CD4-positive, CD25-positive, alpha-beta regulatory T cell (primary cell): ENCODE data around the gene ARHGAP23. TPM values are rescaled to one million over a fixed set of nuclear protein-coding genes. Genes with fewer than 3 reads are reported as not detected.

Experiments used
- ATAC-seq, 2 donors: fragments of 150-1000 bp; cut with Tn5 transposase; one replicate each; pipeline ENCODE4 v1.10.0; 2021; ENCODE audit warnings: low read depth in 2 of 2, moderate number of reproducible peaks in 2 of 2, moderate library complexity in 1 of 2
- DNase-seq, 3 donors: peaks; one replicate each; pipeline versions ENCODE4 v3.0.0 to v3.0.0-alpha.2; 2012 to 2022; ENCODE audit warnings: mixed read lengths in 1 of 3
- H3K27ac ChIP-seq: one replicate; pipeline ENCODE4 v1.7.0; 2013; ENCODE audit warnings: mild to moderate bottlenecking, low read length; ENCODE audit not compliant: insufficient read depth, poor library complexity, severe bottlenecking
- H3K27me3 ChIP-seq: one replicate; pipeline ENCODE4 v1.7.0; 2013; ENCODE audit warnings: low read length; ENCODE audit not compliant: control insufficient read depth, insufficient read depth
- H3K36me3 ChIP-seq: one replicate; pipeline ENCODE4 v1.7.0; 2013; ENCODE audit warnings: mild to moderate bottlenecking, low read length, moderate library complexity; ENCODE audit not compliant: control insufficient read depth, insufficient read depth
- H3K4me1 ChIP-seq: 2 replicates; pipeline ENCODE4 v1.7.0; 2013; ENCODE audit warnings: mild to moderate bottlenecking, low read length; ENCODE audit not compliant: insufficient read depth, control insufficient read depth, poor library complexity, severe bottlenecking
- H3K4me3 ChIP-seq: one replicate; pipeline ENCODE4 v1.7.0; 2013; ENCODE audit warnings: low read depth, mild to moderate bottlenecking, low read length, moderate library complexity
- H3K9me3 ChIP-seq, 2 experiments: 1 replicate in 1 of 2; 2 replicates in 1 of 2; pipeline ENCODE4 v1.7.0; 2013; ENCODE audit warnings: low read length in 2 of 2, mild to moderate bottlenecking in 1 of 2, moderate library complexity in 1 of 2; ENCODE audit not compliant: control insufficient read depth in 2 of 2
- H3K27ac Mint-ChIP-seq, 3 donors: one replicate each; pipeline ENCODE4 v1.8.0; 2020 to 2022; ENCODE audit warnings: mild to moderate bottlenecking in 3 of 3, mixed read lengths in 3 of 3, moderate library complexity in 2 of 3
- H3K27me3 Mint-ChIP-seq: one replicate; pipeline ENCODE4 v1.8.0; 2022; ENCODE audit warnings: mild to moderate bottlenecking, mixed read lengths
- H3K36me3 Mint-ChIP-seq: one replicate; pipeline ENCODE4 v1.8.0; 2020; ENCODE audit warnings: mixed read lengths
- H3K4me1 Mint-ChIP-seq, 4 donors: one replicate each; pipeline ENCODE4 v1.8.0; 2020 to 2022; ENCODE audit warnings: mixed read lengths in 4 of 4, mild to moderate bottlenecking in 1 of 4
- H3K4me3 Mint-ChIP-seq, 4 donors: one replicate each; pipeline ENCODE4 v1.8.0; 2020 to 2022; ENCODE audit warnings: mild to moderate bottlenecking in 4 of 4, mixed read lengths in 4 of 4, moderate library complexity in 3 of 4
- H3K9me3 Mint-ChIP-seq, 7 donors: one replicate each; pipeline ENCODE4 v1.8.0; 2020 to 2022; ENCODE audit warnings: mixed read lengths in 7 of 7, mild to moderate bottlenecking in 3 of 7, moderate library complexity in 2 of 7
- polyA plus RNA-seq, 4 donors: library from polyadenylated mRNA; unstranded; fragments of 300-500 nt; fragmentation: Illumina TruSeq; gene quantifications; one replicate each; pipeline ENCODE4 v1.2.3, GENCODE V29; 2021
- total RNA-seq: library from RNA; stranded (reverse); gene quantifications from one replicate; pipeline ENCODE4 v1.2.3, GENCODE V29; 2022

ARHGAP23 gene
- total and polyA plus RNA-seq, 5 donors from 2014 or later, result 0.22 to 2.3 (median 0.30) TPM; not detected in 2

DNA sequence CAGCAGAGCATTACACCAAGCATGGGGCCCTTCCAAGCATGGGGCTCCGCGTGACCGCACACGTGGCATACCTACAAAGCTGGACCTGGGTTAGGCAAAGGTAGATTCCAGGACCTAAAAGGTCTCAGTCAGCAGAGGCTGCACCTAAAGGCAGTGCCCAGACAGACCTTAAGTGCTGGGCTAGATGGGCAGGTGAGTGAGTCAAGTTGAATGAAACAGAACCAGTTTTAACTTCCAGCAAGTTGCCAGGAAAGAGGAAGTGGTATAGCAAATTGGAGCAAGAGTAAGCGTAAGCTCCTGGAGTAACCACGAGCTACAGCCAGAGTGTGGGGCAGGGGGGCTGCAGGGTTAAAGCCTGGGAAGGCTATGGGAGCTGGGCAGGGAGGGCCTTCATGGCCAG is 128.0 kb downstream of the ARHGAP23 start:
- peaks cover 27% of the 10 kb centered on the region for H3K4me1 ChIP-seq
- ATAC-seq, result no peak
- H3K9me3 Mint-ChIP-seq, result no peaks in the 10 kb centered on the region
- H3K27ac Mint-ChIP-seq, result no peak overlapping the region
- DNase-seq, result no peak
- H3K27me3 ChIP-seq, result peaks cover 8% of the 10 kb centered on the region
- H3K36me3 Mint-ChIP-seq, result no peaks in the 10 kb centered on the region
- peak overlapping the region in 2 of 4 donors; percentile 30 to 68 for H3K4me3 Mint-ChIP-seq
- no peaks in the 10 kb centered on the region for H3K9me3 ChIP-seq
- no peak overlapping the region for H3K27ac ChIP-seq
- H3K4me1 Mint-ChIP-seq, result peaks cover 0 to 29% (median 11%) of the 10 kb centered on the region in 4 donors
- peaks cover 41% of the 10 kb centered on the region for H3K27me3 Mint-ChIP-seq
- H3K4me3 ChIP-seq, result no peak overlapping the region
- no peaks in the 10 kb centered on the region for H3K36me3 ChIP-seq

DNA sequence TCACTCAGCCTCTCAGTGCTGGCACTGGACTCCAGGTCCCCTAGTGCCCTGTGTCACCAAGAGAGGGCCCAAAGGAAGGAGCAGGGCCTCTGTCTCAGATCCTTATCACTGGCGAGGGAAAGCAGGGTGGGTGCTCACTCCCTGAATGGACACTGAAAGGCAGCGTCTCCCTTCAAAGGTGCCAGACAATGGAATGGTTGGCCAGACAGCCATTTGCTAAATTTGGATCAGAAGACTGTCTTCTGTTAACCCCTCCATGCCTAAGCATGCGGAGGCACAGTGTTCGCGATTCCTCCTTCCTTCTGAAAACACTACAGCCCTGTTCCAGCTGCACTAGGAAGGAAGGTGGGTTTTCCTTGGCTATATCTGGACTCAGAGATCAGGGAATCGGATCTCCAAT is 129.1 kb downstream of the ARHGAP23 start:
- H3K9me3 ChIP-seq, result no peaks in the 10 kb centered on the region
- peaks cover 11% of the 10 kb centered on the region for H3K27me3 ChIP-seq
- no peaks in the 10 kb centered on the region for H3K36me3 Mint-ChIP-seq
- H3K27me3 Mint-ChIP-seq, result peaks cover 48% of the 10 kb centered on the region
- H3K27ac ChIP-seq, result no peak overlapping the region
- ATAC-seq (no peak), DNase-seq (no peak)
- H3K36me3 ChIP-seq, result no peaks in the 10 kb centered on the region
- peak overlapping the region; percentile 15 to 95 (median 60) for H3K4me3 Mint-ChIP-seq
- no peak overlapping the region for H3K4me3 ChIP-seq
- no peak overlapping the region for H3K27ac Mint-ChIP-seq
- peaks cover 0 to 32% (median 12%) of the 10 kb centered on the region in 4 donors for H3K4me1 Mint-ChIP-seq
- H3K4me1 ChIP-seq, result peaks cover 27% of the 10 kb centered on the region
- H3K9me3 Mint-ChIP-seq, result no peaks in the 10 kb centered on the region

DNA sequence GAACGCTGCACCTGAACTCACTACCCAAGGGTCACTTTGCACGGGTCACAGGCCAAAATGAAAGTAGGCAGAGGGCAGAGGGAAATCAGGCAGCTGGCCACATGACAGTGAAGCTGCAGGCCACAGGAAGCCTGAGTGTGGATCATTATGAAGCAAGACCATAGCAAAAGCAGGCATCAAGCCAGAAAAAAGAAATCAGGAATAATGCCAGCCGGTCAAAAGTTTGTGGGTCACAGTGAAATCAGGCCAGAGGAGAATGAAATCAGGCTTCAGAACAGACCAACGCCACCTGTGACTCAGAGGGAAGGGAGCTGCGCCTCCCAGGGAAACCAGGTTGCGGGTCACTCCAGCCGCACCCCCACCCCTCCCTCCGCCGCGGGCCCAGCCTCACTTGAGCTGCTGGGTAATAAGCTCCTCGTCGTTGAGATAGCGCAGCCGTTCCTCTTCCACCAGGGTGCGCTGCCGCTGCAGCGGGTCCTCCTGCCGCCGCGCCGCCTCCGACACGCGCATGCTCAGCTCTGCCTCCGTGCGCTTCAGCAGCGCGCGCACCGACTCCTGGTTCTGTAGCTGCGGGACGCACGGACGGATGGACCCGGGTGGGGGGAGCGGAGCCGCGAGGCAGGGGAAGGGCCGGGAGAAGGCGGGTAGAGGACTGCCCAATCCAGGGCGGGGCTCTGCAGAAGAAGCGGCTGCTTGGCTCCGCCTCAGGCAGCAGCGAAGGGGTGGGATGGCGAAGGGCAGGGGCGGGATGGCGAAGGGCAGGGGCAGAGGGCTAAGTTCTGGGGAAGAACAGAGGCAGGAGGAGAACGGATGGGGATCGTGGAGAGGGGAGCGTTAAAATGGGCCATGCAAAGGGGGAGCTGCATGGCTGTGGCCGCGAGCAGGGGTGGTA is 129.8 kb downstream of the ARHGAP23 start:
- H3K27me3 Mint-ChIP-seq, result peaks cover 50% of the 10 kb centered on the region
- H3K27ac Mint-ChIP-seq, result peak overlapping the region in 1 of 3 donors; percentile 78
- H3K9me3 Mint-ChIP-seq, result no peaks in the 10 kb centered on the region
- no peaks in the 10 kb centered on the region for H3K36me3 Mint-ChIP-seq
- ATAC-seq, result peak; percentile 71 to 78
- peaks cover 0 to 36% (median 14%) of the 10 kb centered on the region in 4 donors for H3K4me1 Mint-ChIP-seq
- Histone ChIP-seq H3K9me3 (no peaks in the 10 kb centered on the region), H3K27me3 (peaks cover 14% of the 10 kb centered on the region), H3K27ac (no peak overlapping the region), H3K4me3 (peak overlapping the region; percentile 78), H3K36me3 (no peaks in the 10 kb centered on the region), H3K4me1 (peaks cover 31% of the 10 kb centered on the region)
- H3K4me3 Mint-ChIP-seq, result peak overlapping the region; percentile 90 to 96 (median 94)
- peak; percentile 81 to 90 (median 86) for DNase-seq

DNA sequence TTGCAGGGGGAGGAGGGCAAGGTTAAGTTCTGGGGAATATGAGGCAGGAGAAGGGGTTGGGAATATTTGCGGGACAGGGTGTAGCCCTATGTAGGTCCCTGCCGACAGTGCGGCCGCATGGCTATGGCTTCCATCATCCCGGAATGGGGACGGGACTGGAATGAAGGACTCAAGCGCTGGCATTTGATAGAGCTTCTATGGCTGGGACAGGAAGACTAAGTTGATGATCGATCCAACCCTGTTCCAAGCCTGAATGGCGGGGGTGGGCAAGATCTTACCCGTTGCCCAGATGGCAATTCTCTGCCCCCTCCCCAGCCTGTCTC is 130.4 kb downstream of the ARHGAP23 start:
- H3K4me3 Mint-ChIP-seq, result peak overlapping the region; percentile 90 to 96 (median 94)
- H3K36me3 Mint-ChIP-seq, result no peaks in the 10 kb centered on the region
- Histone ChIP-seq H3K9me3 (no peaks in the 10 kb centered on the region), H3K36me3 (no peaks in the 10 kb centered on the region), H3K27me3 (peaks cover 15% of the 10 kb centered on the region), H3K4me3 (peak overlapping the region; percentile 78), H3K4me1 (peaks cover 36% of the 10 kb centered on the region), H3K27ac (peak overlapping the region; percentile 63)
- DNase-seq (no peak), ATAC-seq (peak; percentile 8 to 21)
- H3K27me3 Mint-ChIP-seq, result peaks cover 51% of the 10 kb centered on the region
- peaks cover 0 to 42% (median 14%) of the 10 kb centered on the region in 4 donors for H3K4me1 Mint-ChIP-seq
- H3K9me3 Mint-ChIP-seq, result no peaks in the 10 kb centered on the region
- peak overlapping the region in 2 of 3 donors; percentile 78 to 93 for H3K27ac Mint-ChIP-seq

DNA sequence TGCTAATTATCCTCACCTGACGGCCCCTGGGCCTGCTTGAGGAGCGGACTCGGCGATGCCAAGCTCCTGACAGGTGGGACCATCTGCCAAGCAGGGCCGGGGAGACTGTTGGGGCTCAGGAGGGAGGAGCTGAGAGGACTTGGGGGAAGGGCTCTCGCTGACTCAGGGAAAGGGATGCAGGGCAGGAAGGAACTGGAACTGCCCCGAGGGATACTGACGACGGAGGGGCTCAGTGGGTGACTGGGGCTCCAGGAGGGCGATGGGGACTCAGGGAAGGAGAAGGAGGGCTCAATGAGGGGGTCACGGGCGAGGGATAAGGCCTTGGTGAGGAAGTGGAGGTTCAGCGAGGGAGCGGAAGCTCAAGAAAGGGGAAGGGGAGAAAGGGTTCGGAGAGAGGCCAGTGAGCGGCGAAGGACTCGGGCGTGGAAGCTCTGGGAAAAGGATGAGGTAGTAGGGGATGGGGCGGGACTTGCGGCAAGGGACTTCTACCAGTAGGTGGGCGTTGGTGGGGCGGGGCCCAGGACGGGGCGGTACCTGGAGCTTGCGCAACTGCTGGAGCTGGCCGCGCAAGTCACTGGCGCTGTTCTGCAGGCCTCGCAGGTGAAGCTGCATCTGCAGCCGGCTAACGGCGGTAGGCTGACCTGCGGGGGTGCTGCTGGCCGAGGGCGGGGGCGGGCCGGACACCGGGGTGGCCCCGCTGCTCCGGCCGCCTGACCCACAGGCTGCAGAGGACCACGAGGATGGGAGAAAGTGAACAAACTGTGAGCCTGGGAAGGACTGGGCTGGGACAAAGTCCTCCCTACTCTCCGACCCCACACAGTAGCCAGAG is 131.0 kb downstream of the ARHGAP23 start:
- Mint-ChIP-seq H3K4me1 (peaks cover 0 to 48% (median 14%) of the 10 kb centered on the region in 4 donors), H3K9me3 (no peaks in the 10 kb centered on the region), H3K36me3 (no peaks in the 10 kb centered on the region), H3K4me3 (peak overlapping the region; percentile 90 to 96 (median 94)), H3K27ac (peak overlapping the region; percentile 78 to 93 (median 82)), H3K27me3 (peaks cover 56% of the 10 kb centered on the region)
- Histone ChIP-seq H3K27me3 (peaks cover 16% of the 10 kb centered on the region), H3K9me3 (no peaks in the 10 kb centered on the region), H3K4me3 (peak overlapping the region; percentile 78), H3K27ac (peak overlapping the region; percentile 63), H3K4me1 (peaks cover 38% of the 10 kb centered on the region), H3K36me3 (no peaks in the 10 kb centered on the region)
- ATAC-seq (peak; percentile 74 to 76), DNase-seq (peak; percentile 81 to 85 (median 81))

DNA sequence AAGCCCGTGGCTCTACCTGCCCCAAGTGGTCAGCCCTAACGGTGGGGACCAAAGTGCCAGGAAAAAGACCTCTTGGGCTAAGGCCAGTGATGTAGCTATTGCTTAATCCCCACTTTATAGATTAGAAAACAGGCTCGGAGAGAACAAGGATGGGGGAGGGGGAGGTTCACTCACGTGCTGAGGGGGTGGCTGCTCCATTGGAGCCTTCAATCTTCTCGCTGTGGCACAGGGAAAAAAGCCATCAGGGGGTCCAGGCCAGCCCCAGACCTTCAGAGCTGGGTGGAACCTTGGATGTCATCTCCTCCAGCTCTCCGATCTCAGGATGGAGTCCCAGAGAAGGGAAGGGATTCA is 131.6 kb downstream of the ARHGAP23 start:
- ATAC-seq (no peak), DNase-seq (no peak)
- Histone ChIP-seq H3K36me3 (no peaks in the 10 kb centered on the region), H3K9me3 (no peaks in the 10 kb centered on the region), H3K4me3 (peak overlapping the region; percentile 26), H3K27ac (no peak overlapping the region), H3K4me1 (peaks cover 38% of the 10 kb centered on the region), H3K27me3 (peaks cover 16% of the 10 kb centered on the region)
- no peaks in the 10 kb centered on the region for H3K9me3 Mint-ChIP-seq
- peak overlapping the region in 2 of 4 donors; percentile 27 to 95 for H3K4me3 Mint-ChIP-seq
- no peak overlapping the region for H3K27ac Mint-ChIP-seq
- no peaks in the 10 kb centered on the region for H3K36me3 Mint-ChIP-seq
- H3K27me3 Mint-ChIP-seq, result peaks cover 62% of the 10 kb centered on the region
- H3K4me1 Mint-ChIP-seq, result peaks cover 0 to 51% (median 15%) of the 10 kb centered on the region in 4 donors

DNA sequence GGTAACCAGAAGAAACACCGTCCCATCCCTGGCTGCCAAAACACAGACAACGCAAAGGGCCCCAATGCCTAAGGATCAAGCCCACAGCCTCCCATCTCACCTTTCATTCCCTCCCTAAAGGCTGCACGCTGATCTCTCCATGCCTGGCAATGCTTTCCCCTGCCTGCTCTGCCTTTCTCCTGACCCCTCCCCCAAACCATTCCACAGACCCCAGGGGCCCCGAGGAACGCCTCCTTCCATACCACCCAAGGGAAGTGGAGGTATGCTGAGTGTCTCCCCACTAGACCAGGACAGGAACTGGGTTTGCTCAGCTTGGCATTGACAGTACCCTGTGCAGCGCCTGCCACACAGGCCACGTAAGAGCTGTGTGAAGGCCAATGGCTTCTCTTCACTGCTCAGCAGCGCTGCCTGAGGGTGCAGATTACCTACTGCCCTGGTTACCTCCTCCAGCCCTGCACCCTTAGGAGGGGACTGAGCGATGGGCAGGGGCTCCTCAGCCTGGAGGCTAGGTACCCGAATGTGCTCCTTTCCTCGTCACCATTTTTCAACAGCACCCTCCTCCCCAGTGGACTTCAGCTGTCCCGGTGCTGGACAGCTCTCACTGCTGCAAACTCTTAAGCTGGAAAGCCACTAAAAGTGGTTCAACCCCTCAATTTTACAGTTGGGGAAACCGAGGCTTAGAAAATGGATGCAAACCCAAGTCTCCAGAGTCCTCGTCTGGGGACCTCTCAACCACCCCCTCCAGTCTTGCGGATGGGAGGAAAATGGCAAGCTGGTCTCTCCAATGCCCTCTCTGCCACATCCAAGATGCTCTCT is 132.4 kb downstream of the ARHGAP23 start:
- Mint-ChIP-seq H3K36me3 (no peaks in the 10 kb centered on the region), H3K27ac (no peak overlapping the region), H3K27me3 (peaks cover 70% of the 10 kb centered on the region), H3K4me3 (peak overlapping the region; percentile 41 to 78 (median 72)), H3K9me3 (no peaks in the 10 kb centered on the region), H3K4me1 (peaks cover 0 to 51% (median 16%) of the 10 kb centered on the region in 4 donors)
- DNase-seq, result peak in 2 of 3 donors; percentile 15 to 32
- H3K4me1 ChIP-seq, result peaks cover 38% of the 10 kb centered on the region
- no peaks in the 10 kb centered on the region for H3K9me3 ChIP-seq
- no peak overlapping the region for H3K27ac ChIP-seq
- no peak overlapping the region for H3K4me3 ChIP-seq
- peaks cover 23% of the 10 kb centered on the region for H3K27me3 ChIP-seq
- H3K36me3 ChIP-seq, result no peaks in the 10 kb centered on the region
- no peak for ATAC-seq
